ENCODE measurements around the gene EML2.
A peak's percentile ranks its signal among the peaks of the same experiment; 100 is the strongest.
"Not testable (repeated sequence)": the region's sequence is repeated elsewhere in the genome, so short reads cannot be mapped to it uniquely, and the experiment has no call there.

EML2 gene

DNA sequence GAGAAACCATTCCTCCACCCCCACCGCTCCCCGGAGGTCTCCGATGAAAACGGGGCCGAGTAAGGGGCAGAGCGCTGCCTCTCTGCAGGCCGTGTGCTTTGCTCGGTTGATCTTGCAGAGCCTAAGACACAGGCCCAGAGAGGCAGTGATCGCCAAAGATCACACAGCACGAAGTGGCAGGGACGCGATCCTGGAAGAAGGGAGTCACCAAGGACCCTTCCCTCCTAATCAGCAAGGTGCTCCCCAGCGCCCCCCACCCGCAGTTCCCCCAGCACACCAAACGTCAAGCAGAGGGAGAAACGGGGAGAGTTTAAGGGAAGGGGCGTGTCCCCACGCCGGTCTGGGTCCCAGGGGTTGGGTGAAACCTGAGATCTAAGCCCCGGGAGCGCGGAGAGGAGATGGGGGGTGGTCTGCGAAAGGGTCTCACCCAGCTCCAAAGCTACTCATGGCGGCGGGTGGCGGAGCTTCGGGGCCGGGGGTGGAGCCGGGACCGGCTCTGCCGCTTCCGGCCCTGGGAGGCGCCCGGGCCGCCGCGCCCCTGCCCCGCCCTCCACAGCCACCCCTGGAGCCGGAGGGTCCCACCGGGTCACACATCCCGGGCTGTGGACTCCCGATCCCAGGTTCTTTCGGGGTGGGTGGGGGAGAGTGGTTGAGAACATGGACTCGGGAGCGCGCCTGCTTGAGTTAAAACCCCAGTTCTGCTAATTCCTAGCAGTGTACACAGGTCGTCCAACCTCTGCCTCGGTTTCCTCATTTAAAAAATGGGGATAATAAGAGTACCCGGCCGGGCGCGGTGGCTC, at the start of gene EML2:
Gene EML2 (minus strand): TSS at position 468 of the 800 bp plus-strand sequence. CDS start 21 bp downstream, at position 447.
- DNase-seq = peak; percentile 47

DNA sequence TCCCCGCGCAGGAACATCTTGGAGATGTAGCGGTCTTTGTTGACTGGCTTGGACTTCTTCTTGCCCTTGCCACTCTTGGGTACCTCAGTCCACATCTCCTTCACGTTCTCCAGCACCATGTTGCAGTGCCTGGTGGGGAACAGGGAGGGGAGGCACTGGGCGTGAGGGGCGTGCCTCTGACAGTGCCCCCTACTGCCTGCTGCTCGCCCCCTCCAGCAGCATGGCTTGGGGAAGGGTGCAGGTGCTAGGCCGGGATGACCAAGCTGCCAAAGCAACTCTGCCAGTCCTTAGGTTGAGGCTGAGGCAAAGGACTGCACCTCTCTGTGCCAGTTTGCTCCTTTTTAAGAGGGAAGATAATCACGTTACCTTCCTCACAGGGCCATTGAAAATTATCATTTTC, 48.4 kb upstream of the EML2 start:
- DNase-seq = no peak

DNA sequence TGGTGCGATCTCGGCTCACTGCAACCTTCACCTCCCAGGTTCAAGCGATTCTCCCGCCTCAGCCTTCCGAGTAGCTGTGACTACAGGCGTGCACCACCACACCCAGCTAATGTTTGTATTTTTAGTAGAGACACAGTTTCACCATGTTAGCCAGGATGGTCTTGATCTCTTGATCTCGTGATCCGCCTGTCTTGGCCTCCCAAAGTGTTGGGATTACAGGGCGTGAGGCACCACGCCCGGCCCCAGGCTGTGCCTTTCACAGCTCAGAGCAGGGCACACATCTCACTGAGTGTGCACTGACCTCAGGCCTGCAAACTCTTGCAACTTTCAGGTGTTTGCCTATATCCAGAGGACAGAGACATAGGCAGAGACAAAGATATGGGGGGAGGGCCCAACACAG, 45.8 kb upstream of the EML2 start:
- DNase-seq = not testable (repeated sequence)

DNA sequence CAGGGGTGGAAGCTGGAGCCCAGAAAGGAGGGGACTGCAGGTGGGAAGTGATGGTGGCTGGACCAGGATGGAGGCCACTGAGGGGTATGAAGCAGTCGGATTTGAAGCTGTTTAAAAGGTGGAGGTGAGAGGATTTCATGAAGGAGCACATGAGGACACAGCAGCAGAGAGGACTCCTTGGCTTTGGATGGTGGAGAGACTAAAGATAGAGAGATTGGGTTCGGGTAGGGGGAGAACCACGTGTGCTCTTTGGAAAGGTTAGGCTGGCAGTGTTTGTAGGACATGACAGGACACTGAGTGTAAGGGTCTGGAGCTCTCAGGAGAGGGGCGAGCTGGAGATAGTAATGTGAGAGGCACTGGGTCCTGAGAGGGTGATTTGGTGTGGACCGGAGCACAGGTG, 43.7 kb upstream of the EML2 start:
- no peak for DNase-seq

DNA sequence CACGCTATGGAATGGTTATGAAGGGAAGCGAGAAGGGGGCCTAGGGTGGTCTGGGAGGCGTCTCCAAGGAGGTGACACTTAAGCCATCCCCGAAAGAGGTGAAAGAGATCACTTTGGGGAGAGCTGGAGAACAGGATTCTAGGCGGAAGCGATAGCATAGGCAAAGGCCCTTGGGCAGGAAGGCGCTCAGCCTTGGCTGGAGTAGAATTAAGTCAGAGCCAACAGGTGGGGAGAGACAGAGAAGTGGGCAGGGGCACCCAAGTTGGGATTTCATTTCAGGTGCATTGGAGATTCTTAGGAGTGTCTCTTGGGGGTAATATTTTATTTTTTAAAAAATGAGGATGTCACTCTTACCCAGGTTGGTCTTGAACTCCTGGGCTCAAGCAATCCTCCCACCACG, 42.9 kb upstream of the EML2 start:
- no peak for DNase-seq

GRCh38 chr19:45681391-45682015, 42.3 kb upstream of the EML2 start:
- peak; percentile 69 for DNase-seq

GRCh38 chr19:45677351-45678230, 38.4 kb upstream of the EML2 start:
- no peak for DNase-seq

DNA sequence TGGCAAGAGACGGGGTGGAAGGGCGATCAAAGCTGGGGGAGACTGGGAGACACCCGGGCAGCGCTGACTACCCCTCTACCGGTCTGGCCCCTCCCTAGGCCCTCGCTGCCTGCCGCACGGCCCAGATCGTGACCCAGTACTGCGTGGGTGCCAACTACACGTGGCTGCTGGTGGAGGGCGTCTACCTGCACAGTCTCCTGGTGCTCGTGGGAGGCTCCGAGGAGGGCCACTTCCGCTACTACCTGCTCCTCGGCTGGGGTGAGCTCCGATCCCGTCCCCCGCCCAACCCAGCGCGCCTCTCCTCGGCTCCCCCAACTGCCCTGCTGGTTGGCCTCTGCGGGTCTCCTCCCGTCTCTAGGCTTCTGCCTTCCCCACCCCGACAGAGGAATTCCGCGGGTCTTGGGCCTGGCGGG, 37.7 kb upstream of the EML2 start:
- no peak for DNase-seq

DNA sequence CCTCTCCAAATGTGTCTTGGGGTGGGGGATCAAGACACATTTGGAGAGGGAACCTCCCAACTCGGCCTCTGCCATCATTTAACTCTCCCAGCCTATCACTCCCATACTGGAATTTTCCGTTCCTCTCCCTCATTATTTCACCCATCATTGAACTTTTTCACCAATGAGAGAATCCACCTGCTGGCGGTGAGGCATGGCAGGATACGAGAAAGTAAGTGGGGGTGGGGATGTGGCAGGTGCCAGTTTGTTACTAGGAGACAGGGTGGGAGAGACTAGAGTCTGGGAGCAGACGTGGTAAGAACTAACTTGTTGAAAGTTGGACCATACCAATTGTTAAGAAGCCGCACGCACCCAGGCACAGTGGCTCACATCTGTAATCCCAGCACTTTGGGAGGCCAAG, 35.7 kb upstream of the EML2 start:
- peak; percentile 16 for DNase-seq

GRCh38 chr19:45670670-45671453, 31.7 kb upstream of the EML2 start:
- DNase-seq = peak; percentile 75

GRCh38 chr19:45668342-45668871, 29.2 kb upstream of the EML2 start:
- no peak for DNase-seq

GRCh38 chr19:45667620-45668341, 28.6 kb upstream of the EML2 start, which contains the start of gene GIPR:
GIPR (plus strand) TSS chr19:45668221; CDS start chr19:45669521, 1,300 bp downstream.
- DNase-seq = peak; percentile 10

- no peak for DNase-seq
Measured at GRCh38 chr19:45664575-45664974, 25.4 kb upstream of the EML2 start.

- no peak for DNase-seq
Measured at GRCh38 chr19:45663800-45664199, 24.6 kb upstream of the EML2 start.

GRCh38 chr19:45660636-45661035, 21.4 kb upstream of the EML2 start:
- DNase-seq = no peak

DNA sequence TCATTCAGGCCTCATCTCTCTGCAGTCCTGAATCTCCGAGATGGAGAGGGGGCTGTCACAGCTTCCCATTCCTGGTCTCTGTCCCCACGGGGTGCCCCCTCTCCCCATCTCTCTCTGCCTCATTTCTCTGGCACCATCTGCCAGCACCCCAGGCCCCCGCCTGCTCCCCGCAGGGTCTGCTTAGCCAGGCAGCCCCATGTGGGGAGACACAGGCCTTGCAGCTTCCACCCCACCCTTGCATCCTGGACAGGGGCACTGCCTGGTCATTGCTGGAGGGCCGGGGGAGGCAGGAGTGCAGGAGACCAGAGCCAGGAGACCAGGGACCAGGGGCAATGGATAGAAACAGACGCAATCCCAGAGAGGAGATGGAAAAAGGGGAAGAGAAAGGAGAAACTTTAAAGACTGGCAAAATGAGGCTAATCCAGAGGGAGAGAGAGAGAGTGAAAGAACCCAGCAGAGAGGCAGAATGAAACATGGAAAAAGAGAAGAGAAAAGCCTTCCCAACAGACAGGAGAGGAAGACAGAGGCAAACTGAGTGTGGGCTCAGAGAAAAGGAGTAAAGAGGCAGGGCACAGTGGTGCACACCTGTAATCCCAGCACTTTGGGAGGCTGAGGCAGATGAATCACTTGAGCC, 20.0 kb upstream of the EML2 start:
- no peak for DNase-seq

DNA sequence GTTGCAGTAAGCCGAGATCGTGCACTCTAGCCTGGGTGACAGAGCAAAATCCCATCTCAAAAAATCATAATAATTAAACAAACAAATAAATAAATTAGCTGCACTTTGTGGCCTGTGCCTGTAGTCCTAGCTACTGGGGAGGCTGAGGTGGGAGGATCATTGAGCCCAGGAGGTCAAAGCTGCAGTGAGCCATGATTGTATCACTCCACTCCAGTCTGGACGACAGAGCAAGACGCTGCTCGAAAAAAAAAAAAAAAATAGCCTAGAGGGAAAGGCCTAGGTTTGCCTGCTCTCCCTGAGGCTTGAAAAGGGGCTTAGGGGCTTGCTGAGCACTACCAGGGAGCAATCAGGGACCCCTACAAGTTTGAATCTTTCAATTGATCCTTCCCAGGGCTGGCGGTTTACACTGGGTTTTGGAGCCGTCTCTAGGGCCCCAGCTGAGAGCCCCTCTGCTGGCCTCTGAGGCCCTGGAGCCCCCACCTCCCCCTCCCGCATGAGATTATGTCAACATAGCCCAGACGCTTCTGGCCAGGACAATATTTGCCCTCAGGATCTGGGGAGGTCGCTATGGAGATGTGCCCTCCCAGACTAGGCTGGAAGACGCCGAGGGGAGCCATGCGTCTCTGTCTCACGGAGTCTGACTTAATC, 18.4 kb upstream of the EML2 start:
- DNase-seq = no peak

DNA sequence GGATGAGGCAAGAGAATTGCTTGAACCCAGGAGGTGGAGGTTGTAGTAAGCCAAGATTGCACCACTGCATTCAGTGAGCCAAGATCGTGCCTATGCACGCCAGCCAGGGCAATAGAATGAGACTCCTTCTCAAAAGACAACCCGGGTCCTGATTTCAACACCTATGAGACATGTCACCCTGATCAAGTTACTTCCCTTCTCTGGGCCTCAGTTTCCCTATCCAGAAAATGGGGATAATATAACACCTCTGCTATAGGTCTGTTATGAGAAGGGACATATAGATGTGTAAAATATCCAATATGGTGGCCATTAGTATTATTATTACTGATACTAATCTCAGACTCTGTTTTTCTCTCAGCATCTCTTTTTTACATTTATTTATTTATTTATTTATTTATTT, 15.9 kb upstream of the EML2 start:
- no peak for DNase-seq

DNA sequence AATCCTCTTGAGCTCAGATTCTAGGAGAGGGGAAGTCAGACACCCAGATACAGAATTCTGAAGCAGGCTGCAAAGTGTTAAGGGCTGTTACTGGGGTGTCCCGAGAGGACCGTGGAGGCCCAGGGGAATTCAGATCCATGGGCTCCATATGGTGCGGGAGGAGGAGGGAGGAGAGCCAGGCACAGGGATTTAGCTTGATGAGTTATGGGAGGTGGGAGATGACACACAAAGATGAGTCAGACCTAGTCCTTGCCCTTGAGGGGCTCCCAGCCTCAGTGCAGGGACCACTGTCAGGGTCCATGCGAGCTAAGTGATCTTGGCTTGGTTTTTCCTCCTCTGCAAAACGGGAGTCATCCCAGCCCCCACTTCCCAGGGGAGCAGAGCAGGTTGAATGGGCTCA, 14.4 kb upstream of the EML2 start:
- DNase-seq = no peak

DNA sequence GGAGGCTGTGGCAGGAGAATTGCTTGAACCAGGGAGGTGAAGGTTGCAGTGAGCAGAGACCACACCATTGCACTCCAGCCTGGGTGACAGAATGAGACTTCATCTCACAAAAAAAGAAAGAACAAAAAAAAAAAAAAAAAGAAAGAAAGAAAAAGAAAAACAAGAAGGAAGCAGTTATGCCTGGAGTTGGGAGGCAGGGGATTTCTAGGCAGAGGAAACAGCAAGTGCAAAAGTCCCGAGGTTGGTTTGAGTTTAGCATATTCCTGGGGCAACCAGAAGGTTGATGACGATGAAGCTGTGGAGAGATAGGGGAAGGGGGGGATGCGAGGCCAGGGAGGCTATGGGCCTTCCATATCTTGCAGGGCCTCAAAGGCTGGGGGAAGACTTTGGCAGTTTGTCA, 11.5 kb upstream of the EML2 start:
- DNase-seq = no peak

GRCh38 chr19:45646345-45646698, 7.1 kb upstream of the EML2 start:
- no peak for DNase-seq
